Fibroblast of skin of abdomen (primary cell): ENCODE results near the gene DEGS2.

ENCODE experiments used
- DNase-seq: peaks from one replicate; pipeline ENCODE4 v3.0.0-alpha.2; 2013

DEGS2 gene

GRCh38 chr14:100109594-100109955 is 49.9 kb downstream of the DEGS2 start:
- DNase-seq = no peak

- DNase-seq = no peak
Measured at GRCh38 chr14:100108840-100109593, 50.4 kb downstream of the DEGS2 start.

- DNase-seq = peak; percentile 57
Measured at GRCh38 chr14:100108042-100108825, 51.2 kb downstream of the DEGS2 start.

- no peak for DNase-seq
Measured at GRCh38 chr14:100107236-100107635, 52.2 kb downstream of the DEGS2 start.

- no peak for DNase-seq
Measured at GRCh38 chr14:100106250-100107112, 53.0 kb downstream of the DEGS2 start.

- DNase-seq = no peak
Measured at GRCh38 chr14:100105357-100106169, 53.9 kb downstream of the DEGS2 start.

- DNase-seq = peak; percentile 41
Measured at GRCh38 chr14:100104523-100105300, 54.7 kb downstream of the DEGS2 start.

- DNase-seq = no peak
Measured at GRCh38 chr14:100104006-100104352, 55.5 kb downstream of the DEGS2 start.

GRCh38 chr14:100103250-100104005 is 56.0 kb downstream of the DEGS2 start:
- no peak for DNase-seq

- DNase-seq = no peak
Measured at GRCh38 chr14:100102156-100102785, 57.2 kb downstream of the DEGS2 start.

GRCh38 chr14:100100032-100100703 is 59.3 kb downstream of the DEGS2 start:
- no peak for DNase-seq

- DNase-seq = no peak
Measured at GRCh38 chr14:100098171-100098570, 61.3 kb downstream of the DEGS2 start.

GRCh38 chr14:100096656-100097055 is 62.8 kb downstream of the DEGS2 start:
- DNase-seq = peak; percentile 51
